ENCODE measurements around the gene FBXW5.

FBXW5 gene

DNA sequence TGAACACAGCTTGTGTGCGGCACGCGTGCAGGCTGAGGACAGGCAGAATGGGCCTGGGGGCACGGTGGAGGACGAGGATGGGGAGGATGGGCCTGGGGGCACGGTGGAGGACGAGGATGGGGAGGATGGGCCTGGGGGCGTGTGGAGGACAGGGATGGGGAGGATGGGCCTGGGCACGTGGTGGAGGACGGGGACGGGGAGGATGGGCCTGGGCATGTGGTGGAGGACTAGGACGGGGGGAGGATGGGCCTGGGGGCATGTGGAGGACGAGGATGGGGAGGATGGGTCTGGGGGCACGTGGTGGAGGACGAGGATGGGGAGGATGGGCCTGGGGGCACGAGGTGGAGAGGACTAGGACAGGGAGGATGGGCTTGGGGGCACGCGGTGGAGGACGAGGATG lies 22.0 kb downstream of the FBXW5 start:
- no peak overlapping the region for H3K4me3 ChIP-seq (replicated peaks; ENCODE audit: low read depth, low read length)
- TF ChIP-seq, protein P1, sequence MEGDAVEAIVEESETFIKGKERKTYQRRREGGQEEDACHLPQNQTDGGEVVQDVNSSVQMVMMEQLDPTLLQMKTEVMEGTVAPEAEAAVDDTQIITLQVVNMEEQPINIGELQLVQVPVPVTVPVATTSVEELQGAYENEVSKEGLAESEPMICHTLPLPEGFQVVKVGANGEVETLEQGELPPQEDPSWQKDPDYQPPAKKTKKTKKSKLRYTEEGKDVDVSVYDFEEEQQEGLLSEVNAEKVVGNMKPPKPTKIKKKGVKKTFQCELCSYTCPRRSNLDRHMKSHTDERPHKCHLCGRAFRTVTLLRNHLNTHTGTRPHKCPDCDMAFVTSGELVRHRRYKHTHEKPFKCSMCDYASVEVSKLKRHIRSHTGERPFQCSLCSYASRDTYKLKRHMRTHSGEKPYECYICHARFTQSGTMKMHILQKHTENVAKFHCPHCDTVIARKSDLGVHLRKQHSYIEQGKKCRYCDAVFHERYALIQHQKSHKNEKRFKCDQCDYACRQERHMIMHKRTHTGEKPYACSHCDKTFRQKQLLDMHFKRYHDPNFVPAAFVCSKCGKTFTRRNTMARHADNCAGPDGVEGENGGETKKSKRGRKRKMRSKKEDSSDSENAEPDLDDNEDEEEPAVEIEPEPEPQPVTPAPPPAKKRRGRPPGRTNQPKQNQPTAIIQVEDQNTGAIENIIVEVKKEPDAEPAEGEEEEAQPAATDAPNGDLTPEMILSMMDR (IDR thresholded peaks at IDR 0.05; ENCODE audit: low read depth, low read length, missing control alignments), result no peak
- DNase-seq (ENCODE audit: extremely low read depth, low read depth), result no peak

GRCh38 chr9:136921718-136922117 lies 22.8 kb downstream of the FBXW5 start:
- TF ChIP-seq, protein P1 (IDR thresholded peaks at IDR 0.05; ENCODE audit: low read depth, low read length, missing control alignments), result no peak
- DNase-seq (ENCODE audit: extremely low read depth, low read depth), result no peak
- no peak overlapping the region for H3K4me3 ChIP-seq (replicated peaks; ENCODE audit: low read depth, low read length)

DNA sequence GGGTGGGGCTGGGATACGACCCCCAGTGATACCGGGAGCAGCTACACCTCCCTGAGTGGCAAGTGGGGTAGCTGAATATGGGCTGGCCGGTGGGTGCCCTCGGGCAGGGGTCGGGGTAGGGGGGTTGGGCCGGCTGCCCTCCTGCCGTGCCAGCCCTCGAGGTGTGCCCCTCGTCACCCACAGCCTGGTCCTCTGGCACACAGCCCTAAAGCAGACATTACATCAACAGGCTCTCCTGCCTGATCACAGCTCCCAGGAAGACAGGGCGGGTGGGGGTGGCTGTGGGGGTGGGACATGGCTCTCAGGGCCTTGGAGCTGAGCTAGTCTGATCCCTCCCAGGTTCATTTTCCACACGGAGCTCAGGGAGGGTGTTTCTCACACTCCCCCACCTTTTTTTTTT lies 23.2 kb downstream of the FBXW5 start:
- TF ChIP-seq, protein P1 (IDR thresholded peaks at IDR 0.05; ENCODE audit: low read depth, low read length, missing control alignments), result no peak
- DNase-seq (ENCODE audit: extremely low read depth, low read depth), result no peak
- no peak overlapping the region for H3K4me3 ChIP-seq (replicated peaks; ENCODE audit: low read depth, low read length)

DNA sequence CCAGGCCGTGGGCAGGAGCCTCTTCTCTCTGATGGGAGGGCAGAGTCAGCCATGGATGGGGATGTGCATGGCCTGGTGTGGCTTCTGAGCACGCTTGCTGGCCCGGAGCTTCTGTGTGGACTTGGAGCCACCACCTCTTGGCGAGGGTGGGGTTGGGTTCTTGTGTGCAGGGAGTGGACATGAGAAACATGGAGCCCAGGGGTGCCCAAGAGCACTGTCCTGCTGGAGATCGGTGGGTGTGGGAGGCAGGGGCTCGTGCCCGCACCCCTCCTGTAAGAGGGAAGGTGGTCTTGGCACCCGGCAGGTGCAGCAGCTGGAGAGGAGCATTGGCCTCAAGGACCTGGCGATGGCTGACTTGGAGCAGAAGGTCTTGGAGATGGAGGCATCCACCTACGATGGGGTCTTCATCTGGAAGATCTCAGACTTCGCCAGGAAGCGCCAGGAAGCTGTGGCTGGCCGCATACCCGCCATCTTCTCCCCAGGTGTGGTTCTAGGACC lies 23.8 kb downstream of the FBXW5 start:
- H3K4me3 ChIP-seq (replicated peaks; ENCODE audit: low read depth, low read length), result no peak overlapping the region
- TF ChIP-seq, protein P1 (IDR thresholded peaks at IDR 0.05; ENCODE audit: low read depth, low read length, missing control alignments), result no peak
- DNase-seq (ENCODE audit: extremely low read depth, low read depth), result no peak

DNA sequence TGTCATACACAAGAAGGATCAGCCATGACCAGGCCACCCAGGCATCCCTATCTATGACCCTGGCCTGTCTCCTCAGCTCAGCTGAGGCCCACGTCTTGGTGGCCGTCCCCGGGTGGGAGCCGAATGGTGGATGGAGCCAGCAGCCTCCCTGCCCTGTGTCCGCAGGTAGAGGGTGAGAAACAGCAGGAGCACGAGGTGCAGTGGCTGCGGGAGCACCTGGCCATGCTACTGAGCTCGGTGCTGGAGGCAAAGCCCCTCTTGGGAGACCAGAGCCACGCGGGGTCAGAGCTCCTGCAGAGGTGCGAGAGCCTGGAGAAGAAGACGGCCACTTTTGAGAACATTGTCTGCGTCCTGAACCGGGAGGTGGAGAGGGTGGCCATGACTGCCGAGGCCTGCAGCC lies 24.5 kb downstream of the FBXW5 start:
- no peak for DNase-seq (ENCODE audit: extremely low read depth, low read depth)
- TF ChIP-seq, protein P1 (IDR thresholded peaks at IDR 0.05; ENCODE audit: low read depth, low read length, missing control alignments), result no peak
- H3K4me3 ChIP-seq (replicated peaks; ENCODE audit: low read depth, low read length), result no peak overlapping the region

GRCh38 chr9:136917902-136918301 lies 26.6 kb downstream of the FBXW5 start:
- TF ChIP-seq, protein P1 (IDR thresholded peaks at IDR 0.05; ENCODE audit: low read depth, low read length, missing control alignments), result no peak
- DNase-seq (ENCODE audit: extremely low read depth, low read depth), result no peak
- no peak overlapping the region for H3K4me3 ChIP-seq (replicated peaks; ENCODE audit: low read depth, low read length)

Measured in HFF-Myc (cell line).